OCI-LY3 (cell line): ENCODE results near the gene NPLOC4.

Experiments
- H2AFZ ChIP-seq: fragments of 200-600, 300-600 bp; shearing (Covaris generic); 2 replicates; pipeline ENCODE4 v1.6.0; 2014; ENCODE audit warnings: antibody characterized with exemption, low read depth, low read length
- H3K27ac ChIP-seq: fragments of 200-600, 300-600 bp; sonication (generic); 2 replicates; pipeline ENCODE4 v1.5.1; 2014; ENCODE audit warnings: mild to moderate bottlenecking, low read length, moderate library complexity, mixed read lengths
- H3K27me3 ChIP-seq: fragments of 200-600, 300-600 bp; sonication (generic); 2 replicates; pipeline ENCODE4 v1.6.1; 2014; ENCODE audit warnings: low read depth, low read length, mixed read lengths
- H3K36me3 ChIP-seq: fragments of 200-600, 300-600 bp; sonication (generic); replicated peaks from 2 replicates; pipeline ENCODE3; 2014; ENCODE audit warnings: low read depth, low read length, mixed read lengths
- H3K4me1 ChIP-seq: fragments of 300-600, 200-600 bp; sonication (generic); 2 replicates; pipeline ENCODE4 v1.6.1; 2014; ENCODE audit warnings: low read length, mixed read lengths
- H3K4me2 ChIP-seq: fragments of 200-600, 300-600 bp; sonication (generic); 2 replicates; pipeline ENCODE4 v1.6.1; 2014; ENCODE audit warnings: low read length, mixed read lengths
- H3K4me3 ChIP-seq: fragments of 300-600, 200-600 bp; sonication (generic); 2 replicates; pipeline ENCODE4 v1.5.1; 2014; ENCODE audit warnings: antibody characterized with exemption, mild to moderate bottlenecking, low read length, moderate library complexity
- H3K79me2 ChIP-seq: fragments of 300-600, 200-600 bp; shearing (Covaris generic); 2 replicates; pipeline ENCODE4 v1.6.1; 2014; ENCODE audit warnings: mild to moderate bottlenecking, low read length, mixed read lengths
- H3K9ac ChIP-seq: fragments of 300-600, 200-600 bp; shearing (Covaris generic); 2 replicates; pipeline ENCODE4 v1.6.0; 2014; ENCODE audit warnings: mild to moderate bottlenecking, low read length, moderate library complexity
- H3K9me3 ChIP-seq: fragments of 200-600, 300-600 bp; shearing (Covaris generic); 2 replicates; pipeline ENCODE4 v1.6.1; 2014; ENCODE audit warnings: low read length, mixed read lengths; ENCODE audit not compliant: insufficient read depth
- H4K20me1 ChIP-seq: fragments of 200-600, 300-600 bp; sonication (generic); 2 replicates; pipeline ENCODE4 v1.6.1; 2016; ENCODE audit warnings: low read length, mixed read lengths; ENCODE audit not compliant: insufficient read depth
- CTCF ChIP-seq: fragments of 200-600, 300-600 bp; sonication (generic); IDR thresholded peaks from 2 replicates; pipeline ENCODE4 v1.5.1; 2014; ENCODE audit warnings: antibody characterized with exemption, low read length, low read depth
- EZH2phosphoT487 ChIP-seq: fragments of 200-600 bp; shearing (Covaris generic); IDR thresholded peaks from 2 replicates; pipeline ENCODE4 v1.6.1; 2018; ENCODE audit warnings: antibody characterized with exemption, mixed run types, low read depth

The NPLOC4 gene

GRCh38 chr17:81544281-81544974 is 92.5 kb downstream of the NPLOC4 start:
- H3K36me3 ChIP-seq, result peaks cover 1% of the 10 kb centered on the region
- H3K9me3 ChIP-seq, result no peaks in the 10 kb centered on the region
- no peak overlapping the region for H2AFZ ChIP-seq
- no peak overlapping the region for H3K4me3 ChIP-seq
- H4K20me1 ChIP-seq, result no peaks in the 10 kb centered on the region
- TF ChIP-seq EZH2phosphoT487, result no peak
- no peak for TF ChIP-seq CTCF
- no peak overlapping the region for H3K9ac ChIP-seq
- no peaks in the 10 kb centered on the region for H3K4me1 ChIP-seq
- no peak overlapping the region for H3K27ac ChIP-seq
- no peaks in the 10 kb centered on the region for H3K79me2 ChIP-seq
- H3K4me2 ChIP-seq, result no peak overlapping the region
- no peaks in the 10 kb centered on the region for H3K27me3 ChIP-seq

DNA sequence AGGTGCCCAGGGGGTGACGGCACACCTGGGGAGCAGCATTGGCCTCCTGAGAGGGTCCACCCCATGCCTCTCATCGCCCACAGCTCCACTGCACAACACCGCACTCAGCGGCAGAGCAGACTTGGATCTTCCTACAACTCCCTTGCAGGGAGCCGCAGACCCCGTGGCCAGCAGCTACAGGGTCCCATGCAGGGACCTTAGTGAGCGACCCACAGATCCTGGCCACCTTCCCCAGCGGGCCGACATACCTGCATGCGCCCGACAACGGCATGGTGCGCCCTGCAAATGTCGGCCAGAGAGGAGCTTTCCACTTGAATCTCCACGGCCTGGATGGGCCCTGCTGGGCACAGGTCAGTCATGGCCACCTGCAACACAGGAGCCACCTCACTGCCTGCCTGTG is 93.2 kb downstream of the NPLOC4 start:
- H3K79me2 ChIP-seq, result no peaks in the 10 kb centered on the region
- H3K36me3 ChIP-seq, result no peaks in the 10 kb centered on the region
- no peak overlapping the region for H3K4me2 ChIP-seq
- no peaks in the 10 kb centered on the region for H3K4me1 ChIP-seq
- H3K9me3 ChIP-seq, result no peaks in the 10 kb centered on the region
- no peak overlapping the region for H3K9ac ChIP-seq
- H3K27ac ChIP-seq, result no peak overlapping the region
- H2AFZ ChIP-seq, result no peak overlapping the region
- H4K20me1 ChIP-seq, result no peaks in the 10 kb centered on the region
- TF ChIP-seq CTCF (no peak), EZH2phosphoT487 (no peak)
- no peaks in the 10 kb centered on the region for H3K27me3 ChIP-seq
- H3K4me3 ChIP-seq, result no peak overlapping the region

DNA sequence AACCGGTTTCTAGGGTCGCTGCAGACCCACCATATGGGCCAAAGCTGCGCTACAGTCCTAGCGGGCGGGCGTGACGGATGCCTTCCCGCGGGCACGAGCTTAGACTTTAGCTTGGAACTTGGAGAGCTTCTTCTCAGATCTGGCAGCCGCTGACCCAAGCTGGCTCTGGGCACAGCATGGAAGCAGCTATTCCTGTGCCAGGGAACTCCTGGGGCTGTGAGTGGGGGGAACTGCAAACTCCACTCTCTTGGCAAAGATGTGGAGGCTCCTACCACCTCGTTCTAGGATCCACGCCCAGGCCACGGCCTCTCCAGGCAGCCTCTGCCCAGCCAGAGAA is 93.6 kb downstream of the NPLOC4 start:
- H3K4me2 ChIP-seq, result no peak overlapping the region
- H3K9me3 ChIP-seq, result no peaks in the 10 kb centered on the region
- no peak overlapping the region for H3K9ac ChIP-seq
- H3K4me1 ChIP-seq, result no peaks in the 10 kb centered on the region
- H3K27me3 ChIP-seq, result no peaks in the 10 kb centered on the region
- no peaks in the 10 kb centered on the region for H3K36me3 ChIP-seq
- no peak overlapping the region for H2AFZ ChIP-seq
- no peak for TF ChIP-seq CTCF
- no peak for TF ChIP-seq EZH2phosphoT487
- no peaks in the 10 kb centered on the region for H4K20me1 ChIP-seq
- H3K79me2 ChIP-seq, result no peaks in the 10 kb centered on the region
- H3K27ac ChIP-seq, result no peak overlapping the region
- no peak overlapping the region for H3K4me3 ChIP-seq

- H3K4me2 ChIP-seq, result no peak overlapping the region
- H3K36me3 ChIP-seq, result no peaks in the 10 kb centered on the region
- H3K27ac ChIP-seq, result no peak overlapping the region
- no peaks in the 10 kb centered on the region for H4K20me1 ChIP-seq
- TF ChIP-seq CTCF (no peak), EZH2phosphoT487 (no peak)
- no peaks in the 10 kb centered on the region for H3K79me2 ChIP-seq
- no peaks in the 10 kb centered on the region for H3K9me3 ChIP-seq
- no peak overlapping the region for H2AFZ ChIP-seq
- H3K27me3 ChIP-seq, result no peaks in the 10 kb centered on the region
- H3K4me1 ChIP-seq, result no peaks in the 10 kb centered on the region
- H3K9ac ChIP-seq, result no peak overlapping the region
- no peak overlapping the region for H3K4me3 ChIP-seq
Measured at GRCh38 chr17:81542431-81543338, 94.2 kb downstream of the NPLOC4 start.
